Parathyroid adenoma (tissue), 2 donors: ENCODE measurements around the gene MTHFR.

Experiments used
- H2AFZ ChIP-seq: fragments of 300-600 bp; sonication (generic); one replicate; pipeline ENCODE4 v1.7.0; 2017; ENCODE audit warnings: antibody characterized with exemption, mild to moderate bottlenecking
- H3K27ac ChIP-seq: fragments of 300-600 bp; sonication (generic); one replicate; pipeline ENCODE4 v1.7.0; 2017
- H3K27me3 ChIP-seq: fragments of 300-600 bp; sonication (generic); one replicate; pipeline ENCODE4 v1.7.0; 2017; ENCODE audit warnings: low read length; ENCODE audit not compliant: control insufficient read depth, insufficient read depth
- H3K36me3 ChIP-seq: fragments of 300-600 bp; sonication (generic); one replicate; pipeline ENCODE4 v1.7.0; 2017; ENCODE audit warnings: low read length; ENCODE audit not compliant: control insufficient read depth, insufficient read depth
- H3K4me1 ChIP-seq: fragments of 300-600 bp; sonication (generic); one replicate; pipeline ENCODE4 v1.7.0; 2017; ENCODE audit warnings: control low read depth
- H3K4me2 ChIP-seq: fragments of 300-600 bp; sonication (generic); one replicate; pipeline ENCODE4 v1.7.0; 2017; ENCODE audit warnings: low read length
- H3K4me3 ChIP-seq: fragments of 300-600 bp; sonication (generic); one replicate; pipeline ENCODE4 v1.7.0; 2017; ENCODE audit warnings: low read depth, low read length
- H3K79me2 ChIP-seq: fragments of 300-600 bp; sonication (generic); one replicate; pipeline ENCODE4 v1.7.0; 2017; ENCODE audit warnings: control low read depth
- H3K9ac ChIP-seq: fragments of 300-600 bp; sonication (generic); one replicate; pipeline ENCODE4 v1.7.0; 2017; ENCODE audit warnings: mild to moderate bottlenecking
- H3K9me3 ChIP-seq: fragments of 300-600 bp; sonication (generic); one replicate; pipeline ENCODE4 v1.7.0; 2017; ENCODE audit warnings: low read length; ENCODE audit not compliant: control insufficient read depth
- CTCF ChIP-seq: fragments of 300-600 bp; sonication (generic); IDR thresholded peaks from one replicate; pipeline ENCODE4 v1.7.0; 2017; ENCODE audit warnings: antibody characterized with exemption, mild to moderate bottlenecking
- donor health status: primary hyperparathyroidism.

The MTHFR gene

GRCh38 chr1:11753555-11754208, 52.1 kb downstream of the MTHFR start:
- Histone ChIP-seq H3K36me3 (no peaks in the 10 kb centered on the region), H3K4me1 (no peaks in the 10 kb centered on the region), H3K27me3 (no peaks in the 10 kb centered on the region), H2AFZ (no peak overlapping the region), H3K79me2 (no peaks in the 10 kb centered on the region), H3K9ac (no peak overlapping the region), H3K9me3 (no peaks in the 10 kb centered on the region), H3K27ac (no peak overlapping the region), H3K4me3 (no peak overlapping the region), H3K4me2 (no peak overlapping the region)
- no peak for TF ChIP-seq CTCF

GRCh38 chr1:11752359-11753088, 53.2 kb downstream of the MTHFR start:
- H2AFZ ChIP-seq, result no peak overlapping the region
- no peaks in the 10 kb centered on the region for H3K36me3 ChIP-seq
- no peaks in the 10 kb centered on the region for H3K9me3 ChIP-seq
- no peaks in the 10 kb centered on the region for H3K27me3 ChIP-seq
- no peak for TF ChIP-seq CTCF
- no peak overlapping the region for H3K27ac ChIP-seq
- H3K79me2 ChIP-seq, result no peaks in the 10 kb centered on the region
- no peak overlapping the region for H3K4me2 ChIP-seq
- H3K4me1 ChIP-seq, result no peaks in the 10 kb centered on the region
- no peak overlapping the region for H3K4me3 ChIP-seq
- H3K9ac ChIP-seq, result no peak overlapping the region

- Histone ChIP-seq H3K9me3 (no peaks in the 10 kb centered on the region), H3K27ac (no peak overlapping the region), H3K27me3 (no peaks in the 10 kb centered on the region), H3K4me2 (no peak overlapping the region), H3K4me3 (no peak overlapping the region), H3K79me2 (no peaks in the 10 kb centered on the region), H3K4me1 (no peaks in the 10 kb centered on the region), H3K9ac (no peak overlapping the region), H2AFZ (no peak overlapping the region), H3K36me3 (no peaks in the 10 kb centered on the region)
- TF ChIP-seq CTCF, result no peak
Observed at GRCh38 chr1:11751087-11751486, 54.7 kb downstream of the MTHFR start.

- Histone ChIP-seq H3K27ac (no peak overlapping the region), H3K79me2 (no peaks in the 10 kb centered on the region), H3K4me1 (no peaks in the 10 kb centered on the region), H3K9me3 (no peaks in the 10 kb centered on the region), H3K36me3 (no peaks in the 10 kb centered on the region), H2AFZ (no peak overlapping the region), H3K27me3 (no peaks in the 10 kb centered on the region), H3K4me3 (no peak overlapping the region), H3K4me2 (no peak overlapping the region), H3K9ac (no peak overlapping the region)
- TF ChIP-seq CTCF, result no peak
Observed at GRCh38 chr1:11749996-11750395, 55.8 kb downstream of the MTHFR start.
